HG03196 (cell line): ENCODE measurements around the gene BABAM2.
"Not testable (repeated sequence)": the region's sequence is repeated elsewhere in the genome, so short reads cannot be mapped to it uniquely, and the experiment has no call there.

ENCODE experiments used
- ATAC-seq: cut with Tn5 transposase; IDR thresholded peaks from one replicate; pipeline ENCODE4 v1.9.1; 2021; ENCODE audit not compliant: unreplicated experiment

The BABAM2 gene

GRCh38 chr2:27940090-27940671 is 49.7 kb downstream of the BABAM2 start:
- no peak for ATAC-seq

GRCh38 chr2:27940982-27941381 is 50.5 kb downstream of the BABAM2 start:
- no peak for ATAC-seq

GRCh38 chr2:27942612-27943547 is 52.4 kb downstream of the BABAM2 start:
- no peak for ATAC-seq

- ATAC-seq: no peak
Measured at GRCh38 chr2:27946530-27947060, 56.1 kb downstream of the BABAM2 start.

GRCh38 chr2:27952070-27952469 is 61.5 kb downstream of the BABAM2 start:
- no peak for ATAC-seq

GRCh38 chr2:27953077-27953476 is 62.5 kb downstream of the BABAM2 start:
- ATAC-seq: no peak

- ATAC-seq: no peak
Measured at GRCh38 chr2:27954221-27954673, 63.7 kb downstream of the BABAM2 start.

- no peak for ATAC-seq
Measured at GRCh38 chr2:27954771-27955383, 64.3 kb downstream of the BABAM2 start.

- ATAC-seq: no peak
Measured at GRCh38 chr2:27955384-27956161, 65.0 kb downstream of the BABAM2 start.

GRCh38 chr2:27956888-27957287 is 66.4 kb downstream of the BABAM2 start:
- ATAC-seq: no peak

- ATAC-seq: no peak
Measured at GRCh38 chr2:27958711-27959378, 68.3 kb downstream of the BABAM2 start.

GRCh38 chr2:27959496-27959895 is 69.0 kb downstream of the BABAM2 start:
- no peak for ATAC-seq

- ATAC-seq: no peak
Measured at GRCh38 chr2:27960237-27960912, 69.8 kb downstream of the BABAM2 start.

- no peak for ATAC-seq
Measured at GRCh38 chr2:27962006-27962405, 71.5 kb downstream of the BABAM2 start.

GRCh38 chr2:27963472-27963871 is 72.9 kb downstream of the BABAM2 start:
- no peak for ATAC-seq

- no peak for ATAC-seq
Measured at GRCh38 chr2:27964067-27964466, 73.5 kb downstream of the BABAM2 start.

GRCh38 chr2:27965841-27966240 is 75.3 kb downstream of the BABAM2 start:
- ATAC-seq: no peak

GRCh38 chr2:27966466-27966865 is 75.9 kb downstream of the BABAM2 start:
- ATAC-seq: no peak

- ATAC-seq: no peak
Measured at GRCh38 chr2:27967076-27967475, 76.5 kb downstream of the BABAM2 start.

GRCh38 chr2:27968045-27968444 is 77.5 kb downstream of the BABAM2 start:
- not testable (repeated sequence) for ATAC-seq
